Measurements from ENCODE around the gene SHB. TPM values are rescaled to one million over a fixed set of nuclear protein-coding genes. Genes with fewer than 3 reads are reported as not detected.

The SHB gene
- polyA plus RNA-seq, 1 donor (not counting 4 experiments of a cell fraction or from before 2014, with no cell fraction given), result 10.9 TPM

- no peak for DNase-seq (ENCODE audit: low read depth, low spot score)
- no peak for FAIRE-seq
- Histone ChIP-seq H3K27ac (ENCODE audit: control insufficient read depth, insufficient read depth, low read length) (no peak overlapping the region), H3K79me2 (ENCODE audit: control insufficient read depth, insufficient read depth, low read length) (peaks cover 17% of the 10 kb centered on the region), H3K4me1 (ENCODE audit: control insufficient read depth, extremely low read depth, insufficient read depth, low read length) (peaks cover 6% of the 10 kb centered on the region), H3K36me3 (ENCODE audit: control insufficient read depth in 2 of 2, extremely low read depth in 1 of 2, insufficient read depth in 2 of 2, low read length in 2 of 2) (peaks cover 13 to 16% of the 10 kb centered on the region in 2 experiments), H3K4me2 (ENCODE audit: control insufficient read depth, extremely low read depth, insufficient read depth, low read depth, low read length) (no peak overlapping the region), H3K27me3 (ENCODE audit: control insufficient read depth, extremely low read depth, insufficient read depth, low read length) (no peaks in the 10 kb centered on the region), H2AFZ (ENCODE audit: control insufficient read depth, low read length) (no peak overlapping the region), H4K20me1 (ENCODE audit: control insufficient read depth, extremely low read depth, insufficient read depth, low read length) (no peaks in the 10 kb centered on the region), H3K4me3 (ENCODE audit: control insufficient read depth in 2 of 3, extremely low read depth in 1 of 3, insufficient read depth in 2 of 3, low read depth in 1 of 3, low read length in 3 of 3) (no peak overlapping the region), H3K9me1 (ENCODE audit: control insufficient read depth, extremely low read depth, insufficient read depth, low read length) (peaks cover 2% of the 10 kb centered on the region), H3K9ac (ENCODE audit: control insufficient read depth, extremely low read depth, insufficient read depth, low read length) (no peak overlapping the region), H3K9me3 (ENCODE audit: control insufficient read depth, low read depth, low read length) (no peaks in the 10 kb centered on the region)
- dilution Hi-C loops (cut with MboI; ENCODE audit: extremely low pct_ligation_motif_present, low sequenced_read_pairs), result no loop called here
- TF ChIP-seq CTCF (optimal IDR thresholded peaks at IDR 0.05 in 1 of 3, IDR thresholded peaks at IDR 0.05 in 1 of 3, conservative IDR thresholded peaks at IDR 0.05 in 1 of 3; ENCODE audit: extremely low read depth in 1 of 3, insufficient read depth in 2 of 3, low read length in 3 of 3), result no peak
- no peak for TF ChIP-seq EZH2 (IDR thresholded peaks at IDR 0.05; ENCODE audit: low read length)
Measured at GRCh38 chr9:37931592-37931991, 137.4 kb downstream of the SHB start.

- H2AFZ ChIP-seq (ENCODE audit: control insufficient read depth, low read length), result no peak overlapping the region
Measured at GRCh38 chr9:37929441-37929895, 139.6 kb downstream of the SHB start.

More at GRCh38 chr9:37929441-37929895, 139.6 kb downstream of the SHB start:
- no peak overlapping the region for H3K4me3 ChIP-seq (ENCODE audit: control insufficient read depth in 2 of 3, extremely low read depth in 1 of 3, insufficient read depth in 2 of 3, low read depth in 1 of 3, low read length in 3 of 3)
- H3K27me3 ChIP-seq (ENCODE audit: control insufficient read depth, extremely low read depth, insufficient read depth, low read length), result no peaks in the 10 kb centered on the region
- peaks cover 14% of the 10 kb centered on the region for H3K79me2 ChIP-seq (ENCODE audit: control insufficient read depth, insufficient read depth, low read length)
- H3K4me1 ChIP-seq (ENCODE audit: control insufficient read depth, extremely low read depth, insufficient read depth, low read length), result peaks cover 5% of the 10 kb centered on the region
- FAIRE-seq (no peak), DNase-seq (ENCODE audit: low read depth, low spot score) (no peak)
- dilution Hi-C loops (cut with MboI; ENCODE audit: extremely low pct_ligation_motif_present, low sequenced_read_pairs), result no loop called here
- no peak overlapping the region for H3K9ac ChIP-seq (ENCODE audit: control insufficient read depth, extremely low read depth, insufficient read depth, low read length)
- H4K20me1 ChIP-seq (ENCODE audit: control insufficient read depth, extremely low read depth, insufficient read depth, low read length), result no peaks in the 10 kb centered on the region
- no peak overlapping the region for H3K27ac ChIP-seq (ENCODE audit: control insufficient read depth, insufficient read depth, low read length)
- H3K9me1 ChIP-seq (ENCODE audit: control insufficient read depth, extremely low read depth, insufficient read depth, low read length), result no peaks in the 10 kb centered on the region
- H3K4me2 ChIP-seq (ENCODE audit: control insufficient read depth, extremely low read depth, insufficient read depth, low read depth, low read length), result no peak overlapping the region
- no peaks in the 10 kb centered on the region for H3K9me3 ChIP-seq (ENCODE audit: control insufficient read depth, low read depth, low read length)
- no peak for TF ChIP-seq EZH2 (IDR thresholded peaks at IDR 0.05; ENCODE audit: low read length)
- no peak for TF ChIP-seq CTCF (optimal IDR thresholded peaks at IDR 0.05 in 1 of 3, IDR thresholded peaks at IDR 0.05 in 1 of 3, conservative IDR thresholded peaks at IDR 0.05 in 1 of 3; ENCODE audit: extremely low read depth in 1 of 3, insufficient read depth in 2 of 3, low read length in 3 of 3)
- peaks cover 9 to 16% of the 10 kb centered on the region in 2 experiments for H3K36me3 ChIP-seq (ENCODE audit: control insufficient read depth in 2 of 2, extremely low read depth in 1 of 2, insufficient read depth in 2 of 2, low read length in 2 of 2)
